BLaER1 (cell line): ENCODE measurements around the gene CSNK1D.
A peak's percentile ranks its signal among the peaks of the same experiment; 100 is the strongest.
"Not testable (repeated sequence)": the region's sequence is repeated elsewhere in the genome, so short reads cannot be mapped to it uniquely, and the experiment has no call there.

ENCODE experiments used
- H3K27ac ChIP-seq: shearing (Covaris generic); formaldehyde crosslinking; 2 replicates; pipeline ENCODE4 v1.8.1; 2022
- H3K27me3 ChIP-seq: shearing (Covaris generic); formaldehyde crosslinking; 2 replicates; pipeline ENCODE4 v1.8.1; 2022
- H3K36me3 ChIP-seq: shearing (Covaris generic); formaldehyde crosslinking; 2 replicates; pipeline ENCODE4 v1.8.1; 2022
- H3K4me1 ChIP-seq: shearing (Covaris generic); formaldehyde crosslinking; 2 replicates; pipeline ENCODE4 v1.8.1; 2022
- H3K4me2 ChIP-seq: shearing (Covaris generic); formaldehyde crosslinking; 2 replicates; pipeline ENCODE4 v1.8.1; 2022
- H3K4me3 ChIP-seq: shearing (Covaris generic); formaldehyde crosslinking; 2 replicates; pipeline ENCODE4 v1.8.1; 2022
- H3K9ac ChIP-seq: shearing (Covaris generic); formaldehyde crosslinking; 2 replicates; pipeline ENCODE4 v1.8.1; 2022
- H3K9me3 ChIP-seq: shearing (Covaris generic); formaldehyde crosslinking; 2 replicates; pipeline ENCODE4 v1.8.1; 2022
- H4K20me1 ChIP-seq: shearing (Covaris generic); formaldehyde crosslinking; 2 replicates; pipeline ENCODE4 v1.8.1; 2022
- Cebpa-rat ChIP-seq: shearing (Covaris generic); IDR thresholded peaks from 2 replicates; pipeline ENCODE4 v1.8.1; 2022

Gene CSNK1D

GRCh38 chr17:82195675-82196672, 77.5 kb downstream of the CSNK1D start:
- peaks cover 64% of the 10 kb centered on the region for H3K36me3 ChIP-seq
- H3K9ac ChIP-seq: no peak overlapping the region
- H3K4me3 ChIP-seq: no peak overlapping the region
- no peak overlapping the region for H3K27ac ChIP-seq
- H3K4me2 ChIP-seq: no peak overlapping the region
- no peaks in the 10 kb centered on the region for H3K27me3 ChIP-seq
- no peak for TF ChIP-seq Cebpa-rat
- H3K4me1 ChIP-seq: peaks cover 28% of the 10 kb centered on the region
- no peaks in the 10 kb centered on the region for H4K20me1 ChIP-seq
- H3K9me3 ChIP-seq: no peaks in the 10 kb centered on the region

- no peak overlapping the region for H3K9ac ChIP-seq
- no peak overlapping the region for H3K4me2 ChIP-seq
- no peak overlapping the region for H3K4me3 ChIP-seq
- peaks cover 15% of the 10 kb centered on the region for H3K4me1 ChIP-seq
- peaks cover 64% of the 10 kb centered on the region for H3K36me3 ChIP-seq
- H3K27me3 ChIP-seq: no peaks in the 10 kb centered on the region
- H4K20me1 ChIP-seq: no peaks in the 10 kb centered on the region
- H3K27ac ChIP-seq: no peak overlapping the region
- H3K9me3 ChIP-seq: no peaks in the 10 kb centered on the region
- TF ChIP-seq Cebpa-rat: no peak
These were observed 78.7 kb downstream of the CSNK1D start for GRCh38 chr17:82194765-82195164.

GRCh38 chr17:82193520-82194220, 79.8 kb downstream of the CSNK1D start:
- peaks cover 11% of the 10 kb centered on the region for H3K4me1 ChIP-seq
- no peak for TF ChIP-seq Cebpa-rat
- H3K4me3 ChIP-seq: no peak overlapping the region
- H3K9ac ChIP-seq: no peak overlapping the region
- H3K9me3 ChIP-seq: no peaks in the 10 kb centered on the region
- H3K27ac ChIP-seq: peak overlapping the region; percentile 23; the same call in 1 of the 2 replicates
- no peaks in the 10 kb centered on the region for H3K27me3 ChIP-seq
- peak overlapping the region; percentile 29 for H3K4me2 ChIP-seq
- H4K20me1 ChIP-seq: no peaks in the 10 kb centered on the region
- peaks cover 69% of the 10 kb centered on the region for H3K36me3 ChIP-seq

- Histone ChIP-seq H3K4me1 (peaks cover 11% of the 10 kb centered on the region), H3K36me3 (peaks cover 66% of the 10 kb centered on the region), H3K4me2 (peak overlapping the region; percentile 29)
- H3K9ac ChIP-seq, H4K20me1 ChIP-seq, H3K27ac ChIP-seq, H3K4me3 ChIP-seq, H3K27me3 ChIP-seq, H3K9me3 ChIP-seq: not testable (repeated sequence)
These were observed 80.5 kb downstream of the CSNK1D start for GRCh38 chr17:82193050-82193449.
